HG03025 (cell line): ENCODE measurements around the gene LPP.

Source experiments
- ATAC-seq: cut with Tn5 transposase; IDR thresholded peaks from one replicate; pipeline ENCODE4 v1.9.1; 2021; ENCODE audit warnings: mild to moderate bottlenecking, moderate library complexity; ENCODE audit not compliant: unreplicated experiment, low FRiP score

The LPP gene

DNA sequence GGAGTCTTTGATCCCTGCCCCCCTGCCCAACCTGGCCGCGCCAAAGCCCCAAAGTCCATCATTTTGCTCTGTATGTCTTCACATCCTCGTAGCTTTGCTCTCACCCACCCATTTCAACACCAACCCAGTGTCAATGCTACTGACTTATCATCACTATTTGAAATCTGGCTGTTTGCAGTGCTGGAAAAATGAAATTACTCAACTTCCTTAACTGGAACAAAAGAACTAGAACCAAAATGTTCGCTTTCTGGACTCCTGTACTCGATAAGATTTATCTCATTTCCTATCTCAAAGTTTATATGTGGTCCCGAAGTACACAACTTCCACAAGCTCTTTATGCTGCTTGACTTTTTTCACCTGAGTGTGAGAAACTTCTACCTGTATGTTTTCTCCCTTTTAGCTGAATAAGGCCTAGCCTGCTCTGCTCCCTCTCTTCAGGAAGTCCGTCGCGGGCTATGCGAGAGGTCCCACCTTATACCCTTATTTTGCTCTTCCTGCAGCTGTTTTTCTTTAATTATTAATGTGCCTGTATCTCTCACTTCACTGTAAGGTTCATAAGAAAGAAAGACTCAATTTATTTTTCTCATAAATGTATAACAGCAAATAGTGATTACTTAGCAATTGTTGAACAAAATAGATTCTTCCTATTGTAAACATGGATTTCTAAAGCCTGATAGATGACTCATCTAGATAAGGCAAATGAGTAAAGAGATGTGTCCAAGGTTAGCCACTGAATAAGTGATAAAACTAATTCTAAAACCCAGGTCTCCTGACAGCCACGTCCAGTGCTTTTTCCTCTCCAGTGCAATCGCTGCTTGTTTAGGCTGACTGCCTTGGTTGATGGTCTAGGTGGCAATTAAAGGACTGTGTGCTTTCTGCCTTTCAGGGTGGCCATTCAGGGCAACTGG, 553.7 kb downstream of the LPP start:
- no peak for ATAC-seq

DNA sequence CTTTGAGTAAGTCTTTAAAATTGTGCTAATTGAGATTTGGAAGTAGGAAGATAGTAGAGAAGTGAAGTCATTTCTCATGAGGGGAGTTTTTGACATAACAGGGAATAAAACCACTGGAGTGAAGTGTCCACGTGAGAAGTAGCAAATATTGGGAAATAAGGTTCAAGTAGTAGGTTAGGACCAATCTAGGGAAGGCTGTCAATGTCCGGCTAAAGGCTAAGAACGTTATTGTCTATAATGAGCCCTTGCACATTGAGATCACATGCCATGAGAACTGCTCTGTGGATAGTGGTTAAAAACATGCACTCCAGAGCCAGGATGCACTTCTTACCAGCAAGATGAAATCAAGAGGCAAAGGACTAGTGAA, 557.9 kb downstream of the LPP start:
- ATAC-seq = no peak

DNA sequence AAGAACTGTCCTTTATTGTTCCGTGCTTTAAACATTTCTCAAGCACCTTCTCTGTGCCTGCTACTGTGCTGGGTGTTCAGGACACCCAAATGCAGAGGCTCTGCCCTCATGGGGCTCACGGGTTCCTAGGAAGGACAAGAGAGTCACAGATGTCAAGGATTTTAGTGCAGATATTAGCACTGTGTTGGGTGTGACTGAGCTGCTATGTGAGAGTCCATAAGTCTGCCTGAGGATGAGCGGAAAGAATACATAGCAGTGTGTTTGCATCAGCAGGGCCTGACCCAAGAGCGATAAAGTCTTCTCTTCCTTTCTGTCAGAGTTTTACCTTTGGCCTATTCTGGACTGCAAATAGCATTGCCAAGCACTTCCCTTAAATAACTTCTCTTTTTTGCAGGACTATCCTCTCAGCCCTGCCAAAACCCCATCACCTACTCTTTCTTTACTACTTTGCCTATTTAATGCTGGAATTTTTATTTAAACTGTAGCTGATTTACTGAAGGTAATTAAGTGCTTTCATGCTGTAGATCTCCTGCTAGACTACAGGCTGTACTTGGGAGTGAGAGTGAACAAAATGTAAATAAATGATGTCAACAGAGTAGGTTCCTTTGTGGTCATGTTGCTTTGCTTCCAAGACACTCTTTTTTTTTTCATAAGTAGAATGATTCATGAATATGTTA, 558.4 kb downstream of the LPP start:
- ATAC-seq = no peak

DNA sequence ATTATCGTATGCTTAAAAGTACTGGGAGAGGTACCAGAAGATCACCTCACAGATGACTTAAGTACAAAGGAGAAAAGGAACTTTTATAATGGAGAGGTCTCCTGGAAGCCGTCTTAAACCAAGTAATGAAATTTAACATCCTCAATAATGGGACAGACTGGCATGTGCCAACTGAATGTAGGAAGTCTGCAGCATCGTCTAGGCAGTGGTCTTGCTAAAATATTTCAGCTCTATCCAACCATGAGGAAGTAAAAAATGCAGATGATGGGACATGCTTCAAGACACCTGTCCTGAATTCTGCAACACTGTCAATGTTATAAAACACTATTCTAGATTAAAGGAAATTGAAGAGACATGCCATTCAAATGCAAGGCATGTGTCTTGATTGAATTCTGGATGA, 559.0 kb downstream of the LPP start:
- no peak for ATAC-seq

DNA sequence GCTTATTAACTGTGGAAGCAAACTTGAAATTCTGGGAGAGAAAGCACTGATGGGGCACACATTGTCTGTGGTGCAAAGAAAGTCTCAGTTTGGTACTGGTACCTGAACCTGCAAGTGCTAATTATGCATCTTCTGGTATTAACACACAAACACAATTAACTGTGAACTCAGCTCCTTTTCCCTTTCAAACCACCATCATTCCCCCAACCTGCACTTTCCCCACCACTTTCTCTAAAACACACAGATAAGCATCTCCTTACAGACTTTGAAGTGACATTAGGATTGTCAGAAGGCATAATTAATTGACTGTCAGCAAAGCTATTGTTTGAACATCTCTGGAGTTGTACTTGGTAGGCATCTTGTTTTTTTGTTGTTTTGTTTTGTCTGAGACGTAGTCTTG, 565.6 kb downstream of the LPP start:
- ATAC-seq = no peak

DNA sequence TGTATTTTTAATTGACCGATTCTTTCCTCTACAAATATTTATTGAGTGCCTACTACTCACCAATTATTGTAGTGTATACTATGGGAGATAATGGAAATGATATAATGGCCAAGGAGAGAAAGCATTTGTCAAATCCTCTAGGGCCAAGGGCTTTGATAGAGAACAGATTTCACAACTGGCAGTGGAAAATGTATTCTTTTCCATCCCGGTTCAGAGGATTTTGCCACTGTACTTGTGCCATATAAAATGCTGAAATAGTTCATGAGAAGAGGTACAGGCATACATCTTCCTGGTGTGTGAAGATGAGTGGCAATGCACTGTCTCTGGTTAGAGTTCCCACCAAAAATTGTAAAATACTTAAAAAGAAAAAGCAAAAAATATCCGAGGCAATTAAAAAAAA, 566.3 kb downstream of the LPP start:
- ATAC-seq = no peak

DNA sequence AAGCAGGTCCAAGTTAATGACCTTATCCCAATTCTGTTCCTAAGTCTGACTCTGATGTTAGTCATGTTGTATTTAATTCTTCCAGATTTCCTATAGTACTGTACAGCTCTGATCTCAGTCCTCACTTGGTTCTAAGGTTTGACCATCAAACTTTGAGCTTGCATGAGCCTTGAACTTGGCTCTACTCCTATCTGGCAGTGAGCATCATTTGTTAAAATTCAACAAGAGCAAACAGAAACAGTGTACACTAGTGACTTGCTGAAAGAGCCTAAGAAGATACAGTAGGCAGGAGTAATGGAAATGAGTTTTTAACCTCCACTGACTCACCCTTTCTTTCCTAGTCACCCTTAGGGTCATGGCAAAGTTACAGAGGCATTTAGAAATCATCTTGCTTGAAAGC, 566.7 kb downstream of the LPP start:
- no peak for ATAC-seq

DNA sequence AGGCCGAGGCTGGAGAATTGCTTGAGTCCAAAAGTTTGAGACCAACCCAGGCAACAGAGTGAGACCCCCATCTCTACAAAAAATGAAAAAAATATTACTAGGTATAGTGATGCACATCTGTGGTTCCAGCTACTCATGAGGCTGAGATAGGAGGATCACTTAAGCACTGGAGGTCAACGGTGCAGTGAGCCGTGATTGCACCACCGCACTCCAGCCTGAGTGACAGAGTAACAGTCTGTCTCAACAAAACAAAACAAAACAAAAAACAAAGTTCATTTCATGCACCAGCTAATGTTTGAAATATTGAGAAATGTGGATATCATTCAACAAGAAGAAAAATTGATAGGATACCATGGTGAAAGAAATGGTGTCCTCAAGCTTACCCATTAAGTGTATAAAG, 567.4 kb downstream of the LPP start:
- no peak for ATAC-seq

DNA sequence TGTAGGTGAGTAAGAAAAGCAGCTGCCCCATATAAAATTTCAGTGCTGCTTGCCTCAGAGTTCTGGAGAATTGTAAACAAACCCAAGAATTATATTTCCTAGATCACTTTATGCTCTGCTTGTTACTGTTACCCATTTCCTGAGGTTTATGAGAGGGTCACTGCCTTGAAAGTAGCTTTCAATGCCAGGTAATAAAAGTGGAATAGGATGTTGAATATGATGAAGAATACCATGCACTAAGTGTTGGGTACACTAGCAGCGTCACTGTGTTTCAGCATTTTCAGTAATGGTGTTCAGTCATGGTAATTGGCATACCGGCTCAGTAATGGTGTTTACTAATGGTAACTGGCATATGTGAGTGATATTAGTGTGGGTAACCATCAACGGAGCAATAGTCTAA, 568.0 kb downstream of the LPP start:
- ATAC-seq = no peak

DNA sequence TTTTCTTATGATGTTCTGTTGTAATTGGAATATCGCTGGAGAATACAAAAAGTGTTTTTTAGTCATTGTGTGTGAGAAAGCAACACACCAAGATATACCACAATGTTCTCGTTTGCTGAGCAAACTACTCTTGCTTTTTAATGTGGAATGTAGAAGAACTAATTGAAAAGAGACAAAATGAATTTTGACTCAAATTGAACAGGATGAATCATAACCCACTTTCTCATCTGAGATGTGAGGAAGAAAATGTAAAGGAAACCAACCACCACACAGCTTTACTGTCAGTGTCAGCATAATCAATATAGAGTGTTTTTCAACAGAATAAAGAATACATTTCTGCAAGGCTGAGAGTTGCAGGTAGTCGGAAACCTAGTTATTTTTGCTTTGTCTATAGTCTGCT, 569.0 kb downstream of the LPP start:
- ATAC-seq = no peak

DNA sequence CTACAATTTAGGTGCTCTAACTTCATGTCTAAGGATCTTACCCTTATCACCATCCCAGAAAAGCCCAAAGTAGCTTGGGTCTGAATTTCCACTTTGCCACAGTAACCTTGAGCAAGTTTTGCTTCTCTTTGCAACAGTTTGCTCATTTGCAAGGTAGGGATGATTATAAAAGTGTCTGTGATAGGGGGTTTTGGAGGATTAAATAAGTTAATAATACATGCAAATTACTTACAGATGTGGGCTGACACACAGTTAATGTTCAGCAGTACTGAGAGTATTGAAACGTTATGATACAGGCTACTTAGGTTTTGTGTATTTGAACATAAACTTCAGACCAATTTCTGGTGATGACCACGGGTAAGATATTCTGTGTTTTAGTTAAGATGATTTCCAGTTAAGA, 573.1 kb downstream of the LPP start:
- ATAC-seq = no peak

DNA sequence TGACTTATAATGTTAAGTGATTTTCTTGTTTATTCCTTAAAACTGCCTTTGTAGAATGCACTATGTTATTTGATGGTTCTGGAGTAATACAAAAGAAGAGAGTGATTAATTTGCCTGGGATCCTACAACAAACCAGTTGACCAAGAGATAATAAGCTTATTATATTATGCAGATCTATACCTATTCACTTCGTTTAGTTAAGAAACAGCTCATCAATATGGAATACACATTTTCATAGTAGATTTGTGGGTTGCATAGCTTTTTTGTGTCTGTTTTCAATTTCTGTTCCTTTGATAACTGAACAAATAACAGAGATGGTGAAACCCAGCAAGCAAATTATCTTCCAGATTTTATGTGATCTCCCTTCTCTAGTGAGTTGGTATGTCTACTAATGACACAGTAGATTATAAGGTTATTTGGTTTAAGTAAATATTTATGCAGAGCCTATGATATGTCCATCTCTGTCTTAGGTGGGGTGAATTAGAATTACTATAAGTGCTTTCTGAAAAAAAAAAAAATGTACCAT, 574.5 kb downstream of the LPP start:
- no peak for ATAC-seq

DNA sequence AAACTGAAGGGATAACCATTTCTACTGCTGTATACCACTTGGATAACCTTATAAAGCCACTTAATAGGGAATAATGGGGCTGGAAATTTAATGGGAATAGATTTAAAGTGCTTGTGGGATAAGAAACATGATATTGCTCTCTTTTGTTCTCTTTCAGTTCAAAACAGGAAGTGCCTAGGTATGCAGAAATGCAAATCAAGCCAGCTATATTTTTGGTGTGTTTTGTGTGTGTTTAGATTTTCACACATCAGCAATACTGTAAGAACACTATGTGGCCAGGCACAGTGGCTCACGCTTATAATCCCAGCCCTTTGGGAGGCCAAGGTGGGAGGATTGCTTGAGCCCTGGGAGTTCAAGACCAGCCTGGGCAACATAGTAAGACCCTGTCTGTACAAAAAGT, 575.5 kb downstream of the LPP start:
- ATAC-seq = no peak

DNA sequence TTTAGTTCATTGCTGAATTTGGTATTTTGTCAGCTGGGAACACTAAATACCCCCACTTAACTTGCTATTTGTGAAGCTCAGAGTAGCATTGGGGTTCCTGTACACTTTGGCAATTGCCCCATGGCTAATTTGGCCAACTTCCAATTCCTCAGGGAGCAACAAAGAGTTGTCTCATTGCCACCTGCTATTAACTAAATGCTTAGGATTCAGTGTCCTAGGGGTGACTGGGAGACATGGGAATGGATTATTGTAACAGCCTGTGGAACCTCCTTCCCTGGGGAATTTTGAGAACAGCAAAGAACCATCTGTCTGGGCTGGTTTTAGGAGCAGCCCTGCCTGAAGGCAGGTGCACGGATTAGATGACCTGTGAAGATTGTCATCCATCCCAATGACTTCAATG, 580.4 kb downstream of the LPP start:
- no peak for ATAC-seq

DNA sequence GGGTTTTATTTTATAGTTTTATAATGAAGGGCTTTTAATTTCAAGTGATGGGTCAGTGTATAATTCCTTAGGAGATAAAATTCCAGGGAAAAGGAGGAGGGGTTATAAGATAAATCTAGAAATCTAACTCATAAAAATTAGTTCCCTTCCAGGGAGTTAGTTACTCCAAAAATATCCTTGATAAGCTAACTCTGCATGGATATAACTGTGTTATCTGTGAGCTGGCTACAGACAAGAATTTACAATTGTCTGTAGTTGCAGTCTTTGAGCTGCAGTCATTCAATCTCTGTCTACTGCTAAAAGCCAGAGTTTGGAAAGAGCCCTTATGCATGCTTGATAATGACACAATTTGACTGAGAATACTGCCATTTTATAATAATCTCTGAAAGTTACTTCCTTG, 585.6 kb downstream of the LPP start:
- ATAC-seq = no peak

DNA sequence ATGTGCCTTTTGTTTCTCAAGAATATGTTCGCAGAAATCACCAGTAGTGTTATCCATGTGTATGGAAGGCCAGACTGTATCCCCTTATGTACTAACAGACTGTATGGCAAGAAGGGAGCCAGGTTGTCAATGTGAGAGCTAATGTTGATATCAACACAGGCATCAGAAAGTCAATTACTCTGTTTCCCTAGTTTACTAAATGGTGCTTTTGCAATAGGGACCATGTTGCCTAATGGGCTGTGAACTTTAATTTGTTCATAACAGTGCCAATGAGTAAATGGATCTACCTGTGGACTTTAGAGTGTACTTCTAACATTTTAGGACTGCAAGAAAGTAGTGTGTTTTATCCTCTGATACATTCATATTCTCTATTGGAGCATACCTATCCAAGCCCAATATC, 586.1 kb downstream of the LPP start:
- no peak for ATAC-seq

DNA sequence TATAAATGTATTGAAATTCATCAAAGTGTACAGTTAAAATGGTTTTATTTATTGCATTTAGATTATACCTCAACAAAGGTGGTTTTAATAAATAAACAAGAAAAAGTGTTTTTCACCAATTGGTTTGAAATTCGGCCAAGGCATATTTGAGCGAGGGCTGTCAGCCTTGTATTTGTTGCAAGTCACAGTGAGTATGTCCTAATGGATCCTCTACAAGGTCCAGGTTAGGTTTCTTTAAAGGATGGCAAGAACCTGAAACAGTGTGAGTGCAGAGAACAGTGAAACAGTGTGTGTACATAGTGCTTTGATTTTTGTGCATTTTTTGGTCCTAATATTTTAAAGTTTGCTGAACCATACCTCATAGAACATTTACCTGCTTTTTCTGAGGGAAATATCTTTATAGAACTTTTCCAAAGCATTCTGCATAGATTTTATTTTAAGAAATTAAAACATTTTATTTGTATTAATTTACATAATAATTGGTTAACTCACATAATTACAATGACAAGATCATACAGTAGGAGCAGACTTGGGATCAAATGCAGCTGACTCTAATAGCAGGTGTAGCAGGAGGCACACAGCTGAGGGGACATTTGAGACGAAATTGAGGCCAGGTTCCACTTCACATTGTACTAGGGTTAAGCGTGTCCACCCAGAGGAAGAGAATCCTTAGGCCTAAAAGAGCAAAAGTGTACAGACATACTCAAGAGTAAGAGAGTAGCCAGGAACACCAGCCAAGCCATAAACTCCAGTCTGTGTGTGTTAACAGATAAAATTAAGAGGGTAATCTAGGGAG, 589.0 kb downstream of the LPP start:
- no peak for ATAC-seq

DNA sequence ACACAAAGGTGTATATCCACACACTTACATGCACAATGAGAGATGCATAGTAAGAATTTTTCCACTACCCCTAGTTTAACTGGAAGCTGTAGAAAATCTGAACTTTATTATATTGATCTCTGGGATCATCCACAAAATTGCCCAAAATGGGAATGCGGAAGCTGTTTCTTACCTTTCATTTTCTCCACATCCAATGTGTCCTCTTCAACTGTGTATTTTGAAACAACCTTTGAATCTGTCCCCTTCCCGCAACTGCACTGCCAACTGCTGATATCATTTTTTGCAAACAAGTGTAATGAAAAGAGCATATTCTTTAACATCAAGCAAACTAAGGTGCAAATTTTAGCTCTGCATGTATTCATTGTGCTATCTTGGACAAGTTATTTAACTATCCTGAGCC, 590.2 kb downstream of the LPP start:
- no peak for ATAC-seq

DNA sequence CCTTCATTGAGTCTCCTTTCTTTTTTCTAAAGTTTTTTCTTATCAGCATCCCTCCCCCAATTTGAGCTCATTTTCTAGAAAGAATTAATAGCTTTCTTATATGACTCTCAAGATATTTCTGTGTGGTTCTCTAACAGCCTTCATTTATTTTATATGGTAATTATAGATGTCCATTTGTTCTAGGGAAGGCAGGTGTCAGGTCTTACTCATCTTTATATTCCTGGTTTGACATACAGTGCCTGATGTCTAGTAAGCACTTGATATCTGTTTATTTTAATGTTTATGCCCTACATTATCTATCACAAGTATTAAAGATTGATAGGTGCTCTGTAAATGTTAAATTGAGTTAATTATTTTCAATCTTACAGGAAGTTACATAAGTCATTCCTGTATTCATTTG, 591.1 kb downstream of the LPP start:
- no peak for ATAC-seq

DNA sequence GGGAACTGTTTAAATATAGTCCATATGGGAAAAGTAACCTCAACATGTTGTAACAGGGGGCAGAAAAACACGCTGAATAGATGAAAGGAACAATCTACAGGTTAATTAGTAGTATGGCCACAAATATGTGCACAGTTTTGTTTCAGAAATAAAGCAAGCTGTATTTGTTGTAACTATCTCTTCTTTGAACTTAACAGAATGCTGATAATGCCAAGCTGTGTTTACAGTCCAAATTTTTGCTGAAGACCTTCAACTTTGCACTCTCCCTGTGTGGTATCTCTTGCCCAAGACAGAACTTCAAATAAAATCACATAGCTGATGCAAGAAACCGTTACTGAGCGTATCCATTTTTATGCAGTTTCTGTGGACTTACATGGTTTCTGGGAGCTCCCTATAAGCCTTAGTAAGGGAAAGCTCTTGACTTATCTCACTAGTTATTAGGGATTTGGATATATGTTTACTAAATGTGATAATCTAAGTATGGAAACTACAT, 592.4 kb downstream of the LPP start:
- ATAC-seq = no peak

DNA sequence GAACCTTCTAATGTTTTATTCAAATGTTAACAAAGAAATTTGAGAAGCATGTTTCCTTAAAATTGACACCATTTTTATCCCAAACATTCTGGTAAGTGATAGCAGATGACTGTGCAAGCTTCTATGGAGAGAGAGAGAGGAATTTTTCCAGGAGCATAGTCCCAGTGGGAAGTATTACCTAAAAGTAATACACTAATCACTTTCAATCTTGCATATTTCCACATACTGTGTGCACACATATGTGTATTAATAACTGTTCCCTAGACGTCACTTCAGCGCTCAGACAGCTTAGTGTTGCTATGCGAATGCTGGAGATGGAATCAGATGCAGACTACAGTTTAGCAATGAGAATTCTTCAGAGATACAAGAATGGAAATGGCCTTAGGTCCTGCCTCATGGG, 593.5 kb downstream of the LPP start:
- no peak for ATAC-seq
